Stimulated activated naive CD4-positive, alpha-beta T cell treated with Interleukin-2 at 50 U/mL for 16 hours (primary cell): ENCODE measurements around the gene TPPP2.

ENCODE experiments used
- DNase-seq: peaks from one replicate; lab custom pipeline; 2025; lab: John Stamatoyannopoulos, UW

TPPP2 gene

GRCh38 chr14:21017528-21018245, 12.3 kb upstream of the TPPP2 start:
- DNase-seq = no peak

DNA sequence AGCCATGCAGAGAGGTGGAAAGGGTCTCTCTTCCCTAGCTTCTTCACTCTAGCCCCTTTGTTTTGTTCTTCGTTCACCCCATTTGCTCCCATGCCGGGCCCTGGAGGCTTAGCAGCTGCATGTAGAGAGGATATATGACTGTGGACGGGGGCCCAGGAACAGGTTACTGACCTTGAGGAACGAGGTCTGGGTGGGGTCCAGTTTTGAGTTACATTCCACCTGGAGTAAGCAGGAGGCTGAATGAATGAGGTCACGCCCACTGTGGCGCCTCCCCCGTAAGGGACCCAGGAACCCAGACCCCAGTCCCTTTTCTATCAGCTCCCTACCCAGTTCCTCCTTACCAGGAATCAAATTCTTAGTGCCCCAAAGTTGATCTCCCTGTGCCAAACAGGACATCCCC, 11.7 kb upstream of the TPPP2 start:
- no peak for DNase-seq

DNA sequence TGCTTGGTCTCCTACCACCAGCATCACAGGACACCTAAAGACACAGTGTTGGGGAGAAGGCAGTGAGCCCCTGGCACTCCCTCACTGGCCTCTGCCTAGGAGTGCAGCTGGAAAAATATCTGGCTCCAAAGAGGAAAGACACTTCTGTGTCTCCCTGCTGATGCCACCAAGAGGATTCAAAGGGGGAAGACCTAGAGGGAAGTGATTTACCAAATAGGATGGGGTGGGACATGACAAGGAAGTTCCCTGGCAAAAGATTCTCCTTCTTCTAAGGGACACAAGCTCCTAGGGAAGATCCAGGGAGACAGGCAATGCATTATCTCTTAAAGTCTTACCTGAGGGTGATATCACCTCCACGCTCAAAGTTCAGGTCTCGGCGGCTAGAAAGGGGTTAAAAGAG, 11.2 kb upstream of the TPPP2 start:
- no peak for DNase-seq

- DNase-seq = no peak
Measured at GRCh38 chr14:21019366-21019765, 10.7 kb upstream of the TPPP2 start.

GRCh38 chr14:21020977-21021545, 9.0 kb upstream of the TPPP2 start:
- no peak for DNase-seq

- no peak for DNase-seq
Measured at GRCh38 chr14:21022686-21023085, 7.3 kb upstream of the TPPP2 start.

DNA sequence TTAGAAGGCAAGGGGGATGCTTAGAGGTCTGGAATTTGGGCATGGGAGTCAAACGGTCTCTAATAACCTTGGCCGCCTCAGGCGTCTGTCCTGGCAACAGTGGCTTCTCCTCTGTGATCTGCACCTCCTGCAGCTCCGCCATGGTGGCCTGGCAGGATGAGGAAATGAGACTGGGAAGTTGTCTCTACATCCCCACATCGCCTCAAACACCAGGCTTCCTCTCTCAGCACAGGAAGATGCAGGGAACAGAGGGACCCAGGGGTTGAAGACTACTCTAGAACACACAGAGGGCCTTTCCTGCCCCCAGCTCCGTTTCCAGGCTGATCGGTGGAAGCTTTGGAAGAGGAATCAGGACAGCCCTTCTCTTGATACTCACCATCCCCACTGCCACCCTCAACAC, 6.8 kb upstream of the TPPP2 start:
- no peak for DNase-seq

- no peak for DNase-seq
Measured at GRCh38 chr14:21023817-21024584, 6.0 kb upstream of the TPPP2 start.

DNA sequence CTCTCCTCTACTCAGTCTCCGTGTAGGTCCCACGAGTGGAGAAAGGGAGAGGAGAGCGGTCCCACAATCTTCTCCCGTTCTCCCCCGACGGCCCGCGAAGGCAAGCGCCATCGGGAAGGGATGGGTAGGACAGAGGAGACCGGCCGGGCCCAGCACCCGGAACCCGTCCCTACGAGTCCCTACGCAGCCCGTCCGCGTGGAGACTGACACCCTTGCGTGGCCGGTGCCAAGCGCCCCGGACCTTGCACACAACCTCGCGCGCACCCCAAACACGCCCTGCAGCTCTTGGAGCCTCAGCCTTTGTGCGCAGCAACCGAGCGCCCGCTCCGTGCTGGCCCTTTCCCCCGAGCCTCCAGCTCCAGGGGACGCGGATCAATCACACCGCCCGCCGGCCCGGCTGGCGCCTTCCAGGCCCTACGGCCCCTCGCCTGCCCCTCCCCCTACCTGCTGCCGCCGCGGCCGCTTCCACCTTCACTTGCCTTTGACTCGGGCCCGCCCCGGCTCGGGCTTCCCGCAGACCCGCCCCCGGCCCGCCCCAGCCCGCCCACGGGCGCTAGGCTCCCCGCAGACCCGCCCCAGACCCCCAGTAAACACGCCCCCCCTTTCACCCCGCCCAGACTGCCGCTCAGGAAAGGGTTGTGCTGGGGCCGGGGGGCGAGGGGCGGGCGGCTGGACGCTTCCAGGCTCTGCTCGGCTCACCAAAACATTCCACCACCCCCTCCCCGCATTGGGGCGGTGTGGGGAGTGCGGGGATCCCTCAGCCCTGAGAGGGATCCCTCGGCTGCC, 5.2 kb upstream of the TPPP2 start, which contains the start of gene NDRG2:
NDRG2 (minus strand) TSS at position 477 of the 786 bp plus-strand sequence. CDS start 1,746 bp downstream, outside the sequence.
- peak; percentile 68 for DNase-seq

- DNase-seq = no peak
Measured at GRCh38 chr14:21025371-21026273, 4.4 kb upstream of the TPPP2 start.

DNA sequence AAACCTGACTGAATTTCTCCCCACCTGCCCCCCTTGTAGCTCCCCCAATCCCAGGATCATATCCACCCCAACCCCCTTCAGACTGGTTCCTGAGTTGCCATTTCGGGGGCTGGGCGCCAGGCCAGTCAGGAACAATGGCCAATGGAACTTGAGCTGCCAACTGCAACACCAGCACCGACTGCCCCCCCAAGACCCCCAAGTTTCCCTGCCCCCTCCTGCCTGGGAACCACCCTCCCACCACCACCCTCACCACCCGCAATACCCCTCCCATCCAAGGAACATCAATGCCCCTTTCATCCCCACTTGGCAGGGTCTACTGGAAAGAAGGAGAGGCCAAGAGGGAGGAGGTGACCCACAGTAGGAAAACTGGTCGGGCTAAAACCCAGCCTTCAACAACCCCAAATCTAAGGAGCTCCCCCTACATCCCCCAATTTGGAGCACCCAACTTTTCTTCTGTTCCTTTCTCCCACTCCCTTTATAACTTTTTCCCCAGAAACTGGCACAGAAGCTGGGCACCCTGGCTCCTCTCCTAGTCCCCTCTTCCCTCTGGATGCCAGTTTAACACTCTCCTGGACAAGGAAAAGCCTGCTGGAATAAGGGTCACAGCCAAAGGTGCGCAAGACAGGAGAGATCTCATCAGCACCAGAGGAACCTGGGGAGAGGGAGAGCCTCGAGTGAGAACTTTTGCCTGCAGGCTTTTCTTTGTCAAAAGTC, 3.6 kb upstream of the TPPP2 start:
- no peak for DNase-seq

DNA sequence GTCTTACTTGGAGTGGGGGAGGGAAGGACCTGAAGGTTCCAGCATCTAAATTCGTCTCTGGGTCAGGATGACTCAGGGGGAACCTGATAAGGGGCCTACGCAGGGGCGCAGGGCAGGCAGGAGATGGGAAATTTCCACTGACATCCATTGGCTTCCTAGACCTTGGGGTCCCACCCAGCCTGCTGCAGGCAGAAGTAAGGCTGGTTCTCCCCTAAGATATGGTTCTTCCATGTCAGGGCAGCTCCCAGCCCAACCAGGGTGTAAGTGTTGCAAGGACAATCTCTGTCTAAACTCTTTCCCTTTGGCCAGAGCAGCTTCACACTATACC, 3.1 kb upstream of the TPPP2 start:
- DNase-seq = no peak

GRCh38 chr14:21030531-21030930, 514 bp downstream of the TPPP2 start:
- no peak for DNase-seq

GRCh38 chr14:21032326-21033132, 2.5 kb downstream of the TPPP2 start:
- DNase-seq = no peak

- no peak for DNase-seq
Measured at GRCh38 chr14:21033133-21033698, 3.2 kb downstream of the TPPP2 start.

GRCh38 chr14:21034707-21035106, 4.7 kb downstream of the TPPP2 start, which contains the start of gene RNASE13:
Gene RNASE13, minus strand, starts transcription at chr14:21034807. Its CDS starts 519 bp downstream, at chr14:21034288.
- no peak for DNase-seq

GRCh38 chr14:21036751-21037150, 6.7 kb downstream of the TPPP2 start:
- DNase-seq = no peak

DNA sequence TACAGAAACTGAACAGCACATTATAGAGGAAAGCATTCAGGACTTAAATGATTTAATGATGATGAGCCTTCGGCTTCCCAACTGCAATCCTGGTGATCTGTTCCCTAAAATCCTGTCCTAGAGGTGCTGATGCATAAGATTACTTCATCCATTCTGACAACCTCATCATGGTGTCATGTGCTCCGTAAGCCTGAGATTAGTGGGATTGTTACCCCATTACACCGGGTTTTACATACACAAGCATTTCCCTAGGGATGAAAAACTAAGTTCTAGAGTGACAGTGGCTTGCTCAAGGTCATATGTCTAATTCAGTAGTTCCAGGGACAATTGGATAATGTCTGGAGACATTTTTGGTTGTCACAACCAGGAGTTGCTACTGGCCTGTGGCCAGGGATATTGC, 7.1 kb downstream of the TPPP2 start:
- no peak for DNase-seq
